OCI-LY1 (cell line): Measurements from ENCODE around the gene XIAP.

ENCODE experiments used
- CTCF ChIP-seq: fragments of 200-600 bp; sonication (generic), shearing (Covaris generic); IDR thresholded peaks from 2 replicates; pipeline ENCODE4 v1.5.1; 2017; ENCODE audit warnings: mild to moderate bottlenecking, antibody characterized with exemption, low read length, moderate library complexity, mixed read lengths
- EZH2 ChIP-seq: fragments of 200-600 bp; sonication (generic), shearing (Covaris generic); IDR thresholded peaks from 2 replicates; pipeline ENCODE4 v1.8.0; 2017; ENCODE audit warnings: borderline replicate concordance, mixed run types, mild to moderate bottlenecking, antibody characterized with exemption, low read length, moderate library complexity, mixed read lengths

GRCh38 chrX:123884809-123885408, 25.1 kb downstream of the XIAP start:
- TF ChIP-seq CTCF = peak; percentile 48
- TF ChIP-seq EZH2 = no peak
